ENCODE data around the gene RC3H2. TPM values are rescaled to one million over a fixed set of nuclear protein-coding genes. Genes with fewer than 3 reads are reported as not detected.

RC3H2 gene
- total RNA-seq, 3 donors from 2014 or later (not counting 1 experiment from before 2014, with no cell fraction given), result 74.0 to 78.8 (median 77.3) TPM

DNA sequence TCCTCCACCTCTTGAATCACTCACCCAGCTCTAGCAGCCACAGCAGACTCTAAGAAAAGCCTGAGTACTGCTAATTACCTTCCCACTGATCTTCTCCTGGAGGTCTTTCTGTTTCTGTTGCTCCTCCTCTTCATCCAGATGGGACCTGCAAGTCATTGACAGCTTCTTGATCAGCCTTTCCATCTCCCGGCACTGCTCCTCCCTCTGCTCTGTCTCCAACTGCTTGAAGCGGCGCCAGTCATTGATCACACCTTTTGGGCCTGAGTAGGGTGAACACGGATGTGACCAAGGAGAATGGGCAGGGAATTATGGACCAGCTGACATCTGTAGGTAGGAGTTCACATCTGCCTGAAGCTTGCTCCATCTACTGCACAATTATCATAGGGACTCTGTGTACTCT, 82.2 kb downstream of the RC3H2 start:
- intact Hi-C loops (cut with micrococcal nuclease), result loop anchor here (10.0 kb wide), 1 partner anchor 532 kb away; the partner anchor contains the start of gene CRB2
- peak overlapping the region in 1 of 2 donors; percentile 47 for H3K27ac Mint-ChIP-seq
- Histone ChIP-seq H3K27me3 (ENCODE audit: control insufficient read depth, insufficient read depth, low read length) (no peaks in the 10 kb centered on the region), H3K27ac (ENCODE audit: low read length) (no peak overlapping the region), H3K36me3 (ENCODE audit: control insufficient read depth, insufficient read depth, low read length) (peaks cover 44% of the 10 kb centered on the region), H3K9me3 (ENCODE audit: control insufficient read depth, insufficient read depth, low read length) (no peaks in the 10 kb centered on the region), H3K4me3 (ENCODE audit: low read length) (no peak overlapping the region), H3K4me1 (ENCODE audit: control insufficient read depth, insufficient read depth, low read length) (peaks cover 15% of the 10 kb centered on the region)
- no peak overlapping the region for H3K4me3 Mint-ChIP-seq
- H3K27me3 Mint-ChIP-seq (ENCODE audit: low read depth in 2 of 2), result no peaks in the 10 kb centered on the region
- no peaks in the 10 kb centered on the region for H3K9me3 Mint-ChIP-seq
- no peaks in the 10 kb centered on the region for H3K36me3 Mint-ChIP-seq
- DNase-seq (no peak), ATAC-seq (no peak)
- 98% methylated on average over 4 of the region's 4 CpGs for WGBS (ENCODE audit: insufficient coverage)
- H3K4me1 Mint-ChIP-seq, result peaks cover 42 to 44% of the 10 kb centered on the region in 2 donors
- TF ChIP-seq, protein P1, sequence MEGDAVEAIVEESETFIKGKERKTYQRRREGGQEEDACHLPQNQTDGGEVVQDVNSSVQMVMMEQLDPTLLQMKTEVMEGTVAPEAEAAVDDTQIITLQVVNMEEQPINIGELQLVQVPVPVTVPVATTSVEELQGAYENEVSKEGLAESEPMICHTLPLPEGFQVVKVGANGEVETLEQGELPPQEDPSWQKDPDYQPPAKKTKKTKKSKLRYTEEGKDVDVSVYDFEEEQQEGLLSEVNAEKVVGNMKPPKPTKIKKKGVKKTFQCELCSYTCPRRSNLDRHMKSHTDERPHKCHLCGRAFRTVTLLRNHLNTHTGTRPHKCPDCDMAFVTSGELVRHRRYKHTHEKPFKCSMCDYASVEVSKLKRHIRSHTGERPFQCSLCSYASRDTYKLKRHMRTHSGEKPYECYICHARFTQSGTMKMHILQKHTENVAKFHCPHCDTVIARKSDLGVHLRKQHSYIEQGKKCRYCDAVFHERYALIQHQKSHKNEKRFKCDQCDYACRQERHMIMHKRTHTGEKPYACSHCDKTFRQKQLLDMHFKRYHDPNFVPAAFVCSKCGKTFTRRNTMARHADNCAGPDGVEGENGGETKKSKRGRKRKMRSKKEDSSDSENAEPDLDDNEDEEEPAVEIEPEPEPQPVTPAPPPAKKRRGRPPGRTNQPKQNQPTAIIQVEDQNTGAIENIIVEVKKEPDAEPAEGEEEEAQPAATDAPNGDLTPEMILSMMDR (IDR thresholded peaks at IDR 0.05), result no peak

DNA sequence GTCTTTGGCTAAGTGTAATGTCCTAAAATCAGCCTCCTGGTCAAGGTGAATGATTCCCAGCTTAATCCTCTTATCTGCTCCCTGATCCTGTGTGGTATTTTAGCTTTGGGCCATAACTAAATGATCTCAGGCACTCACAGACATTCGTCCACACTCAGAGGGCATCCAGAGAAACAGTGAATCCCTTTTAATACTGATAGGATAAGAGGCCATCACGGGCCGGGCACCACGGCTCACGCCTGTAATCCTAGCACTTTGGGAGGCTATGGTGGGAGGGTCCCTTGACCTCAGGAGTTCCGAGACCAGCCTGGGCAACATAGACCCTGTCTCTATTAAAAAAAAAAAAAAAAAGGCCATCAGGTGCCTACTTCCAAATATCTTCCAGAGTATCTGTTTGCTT, 83.1 kb downstream of the RC3H2 start:
- H3K27ac ChIP-seq (ENCODE audit: low read length), result no peak overlapping the region
- peaks cover 47% of the 10 kb centered on the region for H3K36me3 ChIP-seq (ENCODE audit: control insufficient read depth, insufficient read depth, low read length)
- H3K27me3 Mint-ChIP-seq (ENCODE audit: low read depth in 2 of 2), result no peaks in the 10 kb centered on the region
- TF ChIP-seq, protein P1 (IDR thresholded peaks at IDR 0.05), result no peak
- no peaks in the 10 kb centered on the region for H3K9me3 Mint-ChIP-seq
- H3K4me1 ChIP-seq (ENCODE audit: control insufficient read depth, insufficient read depth, low read length), result peaks cover 7% of the 10 kb centered on the region
- H3K36me3 Mint-ChIP-seq, result no peaks in the 10 kb centered on the region
- H3K4me1 Mint-ChIP-seq, result peaks cover 33 to 37% of the 10 kb centered on the region in 2 donors
- no peak overlapping the region for H3K4me3 ChIP-seq (ENCODE audit: low read length)
- intact Hi-C loops (cut with micrococcal nuclease), result loop anchor here (10.0 kb wide), 1 partner anchor 533 kb away; the partner anchor contains the start of gene CRB2
- H3K27ac Mint-ChIP-seq, result peak overlapping the region; percentile 19 to 38
- ATAC-seq (no peak), DNase-seq (no peak)
- H3K4me3 Mint-ChIP-seq, result no peak overlapping the region
- 96% methylated on average over 6 of the region's 6 CpGs for WGBS (ENCODE audit: insufficient coverage)
- H3K27me3 ChIP-seq (ENCODE audit: control insufficient read depth, insufficient read depth, low read length), result no peaks in the 10 kb centered on the region
- H3K9me3 ChIP-seq (ENCODE audit: control insufficient read depth, insufficient read depth, low read length), result no peaks in the 10 kb centered on the region

DNA sequence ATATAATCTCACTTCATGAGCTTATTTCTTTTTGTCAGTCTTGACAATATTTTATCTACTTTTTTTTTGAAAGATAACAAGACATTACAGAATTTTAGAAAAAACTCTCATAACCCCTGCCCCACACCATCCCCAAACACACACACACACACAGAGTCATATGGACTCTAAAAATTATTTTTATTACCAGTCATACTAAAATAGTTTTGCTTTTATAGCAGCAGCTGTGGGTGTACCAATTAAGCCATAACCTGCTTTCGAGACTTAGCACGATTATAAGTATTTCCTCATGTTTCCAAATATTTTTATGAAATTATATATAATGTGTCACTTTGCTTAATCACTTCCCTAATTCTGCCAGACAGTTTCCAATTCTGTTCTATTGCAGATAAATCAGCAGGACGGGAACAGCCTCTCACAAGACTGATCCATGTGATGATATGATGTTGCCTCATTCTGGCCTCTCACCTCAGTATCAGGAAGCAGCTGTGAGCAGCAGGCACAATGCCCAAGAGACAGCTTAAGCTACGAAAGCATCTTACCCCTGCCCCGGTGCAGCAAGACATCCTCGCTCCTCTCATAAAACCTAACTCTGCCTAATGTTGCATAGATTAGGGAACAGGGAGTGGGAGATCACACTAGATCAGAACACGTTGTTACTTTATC, 83.7 kb downstream of the RC3H2 start:
- ATAC-seq, result peak in 1 of 3 donors; percentile 35
- no peaks in the 10 kb centered on the region for H3K27me3 ChIP-seq (ENCODE audit: control insufficient read depth, insufficient read depth, low read length)
- TF ChIP-seq, protein P1 (IDR thresholded peaks at IDR 0.05), result no peak
- DNase-seq, result no peak
- H3K36me3 ChIP-seq (ENCODE audit: control insufficient read depth, insufficient read depth, low read length), result peaks cover 47% of the 10 kb centered on the region
- no peaks in the 10 kb centered on the region for H3K36me3 Mint-ChIP-seq
- no peak overlapping the region for H3K4me3 ChIP-seq (ENCODE audit: low read length)
- WGBS (ENCODE audit: insufficient coverage), result 58% methylated on average over 7 of the region's 7 CpGs
- intact Hi-C loops (cut with micrococcal nuclease), result loop anchor here (10.0 kb wide), 1 partner anchor 533 kb away; the partner anchor contains the start of gene CRB2
- no peak overlapping the region for H3K4me3 Mint-ChIP-seq
- no peaks in the 10 kb centered on the region for H3K9me3 ChIP-seq (ENCODE audit: control insufficient read depth, insufficient read depth, low read length)
- H3K27ac ChIP-seq (ENCODE audit: low read length), result no peak overlapping the region
- H3K4me1 ChIP-seq (ENCODE audit: control insufficient read depth, insufficient read depth, low read length), result peaks cover 5% of the 10 kb centered on the region
- H3K9me3 Mint-ChIP-seq, result no peaks in the 10 kb centered on the region
- H3K27me3 Mint-ChIP-seq (ENCODE audit: low read depth in 2 of 2), result no peaks in the 10 kb centered on the region
- H3K4me1 Mint-ChIP-seq, result peaks cover 29 to 34% of the 10 kb centered on the region in 2 donors
- H3K27ac Mint-ChIP-seq, result peak overlapping the region; percentile 19 to 38
